ENCODE results near the gene MBP. TPM values are rescaled to one million over a fixed set of nuclear protein-coding genes. Genes with fewer than 3 reads are reported as not detected.

Gene MBP
- total and polyA plus RNA-seq, 10 of the 15 experiments (the other 5 are each of a cell fraction or from before 2014, with no cell fraction given) = 12.2 to 67.8 (median 42.1) TPM

DNA sequence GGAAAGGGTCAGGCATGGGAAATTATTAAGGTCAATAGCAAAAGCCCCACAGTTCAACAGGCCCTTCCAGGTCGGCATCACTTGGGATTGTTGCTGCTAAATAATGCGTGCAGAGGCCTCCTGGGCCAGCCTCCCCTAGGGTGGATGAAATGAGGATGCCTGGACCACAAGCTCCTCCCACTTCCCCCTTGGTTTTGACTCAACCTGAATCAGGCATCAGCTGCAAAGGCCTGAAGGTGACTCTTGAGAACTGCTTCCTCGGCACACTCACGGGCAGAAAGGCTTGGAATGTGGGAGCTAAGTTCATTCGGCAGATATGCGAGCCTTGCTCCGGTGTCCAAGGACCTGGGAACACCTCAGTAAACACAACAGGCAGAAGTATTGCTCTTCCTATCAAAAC is 69.3 kb downstream of the MBP start (continued):
- no peak for TF ChIP-seq SIX5 (IDR thresholded peaks at IDR 0.05; ENCODE audit: low read depth, low read length, severe bottlenecking)
- peak; percentile 90 for TF ChIP-seq POU2F2 (IDR thresholded peaks at IDR 0.05; ENCODE audit: borderline replicate concordance, low read depth, low read length)
- no peak for TF ChIP-seq TARDBP (IDR thresholded peaks at IDR 0.05; ENCODE audit: borderline replicate concordance)
- TF ChIP-seq, protein P1, sequence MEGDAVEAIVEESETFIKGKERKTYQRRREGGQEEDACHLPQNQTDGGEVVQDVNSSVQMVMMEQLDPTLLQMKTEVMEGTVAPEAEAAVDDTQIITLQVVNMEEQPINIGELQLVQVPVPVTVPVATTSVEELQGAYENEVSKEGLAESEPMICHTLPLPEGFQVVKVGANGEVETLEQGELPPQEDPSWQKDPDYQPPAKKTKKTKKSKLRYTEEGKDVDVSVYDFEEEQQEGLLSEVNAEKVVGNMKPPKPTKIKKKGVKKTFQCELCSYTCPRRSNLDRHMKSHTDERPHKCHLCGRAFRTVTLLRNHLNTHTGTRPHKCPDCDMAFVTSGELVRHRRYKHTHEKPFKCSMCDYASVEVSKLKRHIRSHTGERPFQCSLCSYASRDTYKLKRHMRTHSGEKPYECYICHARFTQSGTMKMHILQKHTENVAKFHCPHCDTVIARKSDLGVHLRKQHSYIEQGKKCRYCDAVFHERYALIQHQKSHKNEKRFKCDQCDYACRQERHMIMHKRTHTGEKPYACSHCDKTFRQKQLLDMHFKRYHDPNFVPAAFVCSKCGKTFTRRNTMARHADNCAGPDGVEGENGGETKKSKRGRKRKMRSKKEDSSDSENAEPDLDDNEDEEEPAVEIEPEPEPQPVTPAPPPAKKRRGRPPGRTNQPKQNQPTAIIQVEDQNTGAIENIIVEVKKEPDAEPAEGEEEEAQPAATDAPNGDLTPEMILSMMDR (IDR thresholded peaks at IDR 0.05 in 2 of 3, conservative IDR thresholded peaks at IDR 0.05 in 1 of 3; ENCODE audit: control insufficient read depth in 2 of 3, extremely low read depth in 1 of 3, insufficient read depth in 1 of 3, low read depth in 3 of 3, low read length in 3 of 3) = no peak
- TF ChIP-seq CREB1 (IDR thresholded peaks at IDR 0.05; ENCODE audit: low read depth) = 0 out of 2 replicates have a peak, but pooled peaks have one; percentile 48
- TF ChIP-seq TCF3 (IDR thresholded peaks at IDR 0.05; ENCODE audit: borderline replicate concordance, insufficient read depth, low read depth, low read length) = peak; percentile 95
- TF ChIP-seq EGR1 (IDR thresholded peaks at IDR 0.05; ENCODE audit: borderline replicate concordance in 1 of 2, low read depth in 2 of 2, low read length in 2 of 2) = peak in 1 of 2 experiments; percentile 41; a peak in 1 of 3 replicates
- peak; percentile 53 to 55; a peak in 2 of 4 replicates for TF ChIP-seq BHLHE40 (IDR thresholded peaks at IDR 0.05; ENCODE audit: borderline replicate concordance in 1 of 2, low read depth in 2 of 2, low read length in 1 of 2)
- no peak for TF ChIP-seq FOS (IDR thresholded peaks at IDR 0.05; ENCODE audit: borderline replicate concordance, extremely low read depth, insufficient read length)
- TF ChIP-seq KAT2A (conservative IDR thresholded peaks at IDR 0.05; ENCODE audit: control insufficient read depth, low read depth, low read length) = no peak
- TF ChIP-seq ZNF622 (IDR thresholded peaks at IDR 0.05) = no peak
- peak; percentile 99 for TF ChIP-seq BCL11A (IDR thresholded peaks at IDR 0.05; ENCODE audit: low read depth, low read length)
- TF ChIP-seq TCF12 (IDR thresholded peaks at IDR 0.05; ENCODE audit: low read depth, low read length) = peak; percentile 95
- TF ChIP-seq TCF7 (IDR thresholded peaks at IDR 0.05; ENCODE audit: borderline replicate concordance) = peak; percentile 62; the same call in 1 of the 2 replicates
- TF ChIP-seq, protein P2, sequence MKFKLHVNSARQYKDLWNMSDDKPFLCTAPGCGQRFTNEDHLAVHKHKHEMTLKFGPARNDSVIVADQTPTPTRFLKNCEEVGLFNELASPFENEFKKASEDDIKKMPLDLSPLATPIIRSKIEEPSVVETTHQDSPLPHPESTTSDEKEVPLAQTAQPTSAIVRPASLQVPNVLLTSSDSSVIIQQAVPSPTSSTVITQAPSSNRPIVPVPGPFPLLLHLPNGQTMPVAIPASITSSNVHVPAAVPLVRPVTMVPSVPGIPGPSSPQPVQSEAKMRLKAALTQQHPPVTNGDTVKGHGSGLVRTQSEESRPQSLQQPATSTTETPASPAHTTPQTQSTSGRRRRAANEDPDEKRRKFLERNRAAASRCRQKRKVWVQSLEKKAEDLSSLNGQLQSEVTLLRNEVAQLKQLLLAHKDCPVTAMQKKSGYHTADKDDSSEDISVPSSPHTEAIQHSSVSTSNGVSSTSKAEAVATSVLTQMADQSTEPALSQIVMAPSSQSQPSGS (IDR thresholded peaks at IDR 0.05; ENCODE audit: low read length) = peak; percentile 55; the same call in 1 of the 2 replicates
- peak; percentile 94 for TF ChIP-seq CBFB (IDR thresholded peaks at IDR 0.05; ENCODE audit: low read depth)
- TF ChIP-seq SIN3A (IDR thresholded peaks at IDR 0.05; ENCODE audit: low read depth, low read length) = no peak
- TF ChIP-seq, protein P3, sequence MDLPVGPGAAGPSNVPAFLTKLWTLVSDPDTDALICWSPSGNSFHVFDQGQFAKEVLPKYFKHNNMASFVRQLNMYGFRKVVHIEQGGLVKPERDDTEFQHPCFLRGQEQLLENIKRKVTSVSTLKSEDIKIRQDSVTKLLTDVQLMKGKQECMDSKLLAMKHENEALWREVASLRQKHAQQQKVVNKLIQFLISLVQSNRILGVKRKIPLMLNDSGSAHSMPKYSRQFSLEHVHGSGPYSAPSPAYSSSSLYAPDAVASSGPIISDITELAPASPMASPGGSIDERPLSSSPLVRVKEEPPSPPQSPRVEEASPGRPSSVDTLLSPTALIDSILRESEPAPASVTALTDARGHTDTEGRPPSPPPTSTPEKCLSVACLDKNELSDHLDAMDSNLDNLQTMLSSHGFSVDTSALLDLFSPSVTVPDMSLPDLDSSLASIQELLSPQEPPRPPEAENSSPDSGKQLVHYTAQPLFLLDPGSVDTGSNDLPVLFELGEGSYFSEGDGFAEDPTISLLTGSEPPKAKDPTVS (IDR thresholded peaks at IDR 0.05; ENCODE audit: low read depth, low read length) = no peak
- no peak for TF ChIP-seq ZBED1 (IDR thresholded peaks at IDR 0.05; ENCODE audit: borderline replicate concordance)
- TF ChIP-seq RAD51 (IDR thresholded peaks at IDR 0.05) = no peak
- peak; percentile 52; the same call in 1 of the 2 replicates for TF ChIP-seq MEF2A (IDR thresholded peaks at IDR 0.05; ENCODE audit: insufficient read depth, low read depth, low read length)
- TF ChIP-seq NFYB (IDR thresholded peaks at IDR 0.05; ENCODE audit: insufficient read depth, low read depth, low read length) = no peak
- no peak for TF ChIP-seq MTA3 (IDR thresholded peaks at IDR 0.05; ENCODE audit: borderline replicate concordance, low read length)
- peak; percentile 22; the same call in 1 of the 2 replicates for TF ChIP-seq DPF2 (IDR thresholded peaks at IDR 0.05)
- no peak for TF ChIP-seq NRF1 (conservative IDR thresholded peaks at IDR 0.05; ENCODE audit: low read depth, low read length)
- peak in 1 of 2 experiments; percentile 83; a peak in 2 of 4 replicates for TF ChIP-seq ETV6 (conservative IDR thresholded peaks at IDR 0.05 in 1 of 2, IDR thresholded peaks at IDR 0.05 in 1 of 2; ENCODE audit: borderline replicate concordance in 1 of 2, low read depth in 1 of 2)

Measured in GM12878 (cell line).